Measurements from ENCODE around the gene NADK. TPM values are rescaled to one million over a fixed set of nuclear protein-coding genes. Genes with fewer than 3 reads are reported as not detected.

NADK gene
- total and polyA plus RNA-seq, 2 donors (not counting 1 experiment from before 2014, with no cell fraction given): 149 to 184 TPM

DNA sequence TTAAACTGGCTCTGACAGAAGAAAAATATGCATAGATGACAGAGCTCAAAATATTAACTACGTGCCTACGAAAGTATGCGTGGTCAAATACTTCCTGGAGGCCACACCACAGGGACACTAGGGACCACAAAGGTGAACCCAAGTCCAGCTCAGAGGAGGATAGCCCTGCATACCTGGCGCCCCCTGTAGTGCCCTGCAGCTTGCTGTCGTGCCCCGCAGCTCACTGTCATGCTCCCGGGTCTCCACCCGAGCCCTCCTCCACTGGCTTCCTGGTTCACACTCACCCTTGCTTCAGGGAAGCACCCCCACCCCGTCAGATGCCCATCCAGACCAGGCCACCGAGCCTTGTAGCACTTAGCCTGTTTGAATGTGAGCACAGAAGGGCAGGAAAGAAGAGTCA is 16.7 kb upstream of the NADK start:
- 93% methylated on average over 8 of the region's 10 CpGs for WGBS (ENCODE audit: insufficient coverage)
- Mint-ChIP-seq H3K9me3 (ENCODE audit: insufficient read depth) (no peaks in the 10 kb centered on the region), H3K27me3 (no peaks in the 10 kb centered on the region), H3K4me1 (peaks cover 29% of the 10 kb centered on the region), H3K4me3 (no peak overlapping the region), H3K27ac (no peak overlapping the region)
- peak overlapping the region in 1 of 2 donors; percentile 7 for H3K27ac ChIP-seq (ENCODE audit: low read length in 2 of 2)
- ATAC-seq (ENCODE audit: low read depth): no peak
- H3K4me1 ChIP-seq (ENCODE audit: control insufficient read depth in 2 of 2, insufficient read depth in 2 of 2, low read length in 2 of 2): peaks cover 15 to 24% of the 10 kb centered on the region in 2 donors
- H3K36me3 ChIP-seq (replicated peaks in 1 of 2; ENCODE audit: control extremely low read depth in 1 of 2, control insufficient read depth in 1 of 2, extremely low read depth in 1 of 2, insufficient read depth in 2 of 2, low read length in 1 of 2): peaks cover 5 to 80% of the 10 kb centered on the region in 2 experiments
- CTCF ChIA-PET: interaction anchor here (1.1 to 1.3 kb wide), 3 partner anchors 15 to 111 kb away, joined by 3 to 6 read pairs (median 4); no protein-coding TSS in a partner anchor
- no peak for TF ChIP-seq EZH2 (IDR thresholded peaks at IDR 0.05; ENCODE audit: borderline replicate concordance, insufficient read depth, low read depth, low read length, poor library complexity, severe bottlenecking)
- TF ChIP-seq, protein P1, sequence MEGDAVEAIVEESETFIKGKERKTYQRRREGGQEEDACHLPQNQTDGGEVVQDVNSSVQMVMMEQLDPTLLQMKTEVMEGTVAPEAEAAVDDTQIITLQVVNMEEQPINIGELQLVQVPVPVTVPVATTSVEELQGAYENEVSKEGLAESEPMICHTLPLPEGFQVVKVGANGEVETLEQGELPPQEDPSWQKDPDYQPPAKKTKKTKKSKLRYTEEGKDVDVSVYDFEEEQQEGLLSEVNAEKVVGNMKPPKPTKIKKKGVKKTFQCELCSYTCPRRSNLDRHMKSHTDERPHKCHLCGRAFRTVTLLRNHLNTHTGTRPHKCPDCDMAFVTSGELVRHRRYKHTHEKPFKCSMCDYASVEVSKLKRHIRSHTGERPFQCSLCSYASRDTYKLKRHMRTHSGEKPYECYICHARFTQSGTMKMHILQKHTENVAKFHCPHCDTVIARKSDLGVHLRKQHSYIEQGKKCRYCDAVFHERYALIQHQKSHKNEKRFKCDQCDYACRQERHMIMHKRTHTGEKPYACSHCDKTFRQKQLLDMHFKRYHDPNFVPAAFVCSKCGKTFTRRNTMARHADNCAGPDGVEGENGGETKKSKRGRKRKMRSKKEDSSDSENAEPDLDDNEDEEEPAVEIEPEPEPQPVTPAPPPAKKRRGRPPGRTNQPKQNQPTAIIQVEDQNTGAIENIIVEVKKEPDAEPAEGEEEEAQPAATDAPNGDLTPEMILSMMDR (IDR thresholded peaks at IDR 0.05): no peak
- H3K4me3 ChIP-seq (ENCODE audit: control extremely low read depth in 1 of 5, extremely low read depth in 1 of 5, insufficient read depth in 1 of 5, low read depth in 2 of 5, low read length in 4 of 5): no peak overlapping the region
- H4K20me1 ChIP-seq (ENCODE audit: control insufficient read depth, insufficient read depth, low read length, poor library complexity, severe bottlenecking): peaks cover 61% of the 10 kb centered on the region
- POLR2A ChIA-PET: no interaction called here
- H3K4me2 ChIP-seq (replicated peaks; ENCODE audit: low read depth, low read length, poor library complexity, severe bottlenecking): no peak overlapping the region
- no peak overlapping the region for H3K9ac ChIP-seq (ENCODE audit: low read length)
- intact Hi-C loops (cut with micrococcal nuclease): no loop called here
- no peaks in the 10 kb centered on the region for H3K9me3 ChIP-seq (ENCODE audit: control extremely low read depth in 1 of 3, control insufficient read depth in 2 of 3, insufficient read depth in 1 of 3, low read length in 2 of 3)
- no peak for DNase-seq
- H3K27me3 ChIP-seq (replicated peaks in 1 of 4; ENCODE audit: control extremely low read depth in 1 of 4, control insufficient read depth in 3 of 4, insufficient read depth in 4 of 4, low read length in 3 of 4): no peaks in the 10 kb centered on the region
- H2AFZ ChIP-seq (ENCODE audit: insufficient read depth, low read depth, low read length, poor library complexity, severe bottlenecking): no peak overlapping the region
- peaks cover 95% of the 10 kb centered on the region for H3K79me2 ChIP-seq (ENCODE audit: control insufficient read depth, insufficient read depth, low read length)

DNA sequence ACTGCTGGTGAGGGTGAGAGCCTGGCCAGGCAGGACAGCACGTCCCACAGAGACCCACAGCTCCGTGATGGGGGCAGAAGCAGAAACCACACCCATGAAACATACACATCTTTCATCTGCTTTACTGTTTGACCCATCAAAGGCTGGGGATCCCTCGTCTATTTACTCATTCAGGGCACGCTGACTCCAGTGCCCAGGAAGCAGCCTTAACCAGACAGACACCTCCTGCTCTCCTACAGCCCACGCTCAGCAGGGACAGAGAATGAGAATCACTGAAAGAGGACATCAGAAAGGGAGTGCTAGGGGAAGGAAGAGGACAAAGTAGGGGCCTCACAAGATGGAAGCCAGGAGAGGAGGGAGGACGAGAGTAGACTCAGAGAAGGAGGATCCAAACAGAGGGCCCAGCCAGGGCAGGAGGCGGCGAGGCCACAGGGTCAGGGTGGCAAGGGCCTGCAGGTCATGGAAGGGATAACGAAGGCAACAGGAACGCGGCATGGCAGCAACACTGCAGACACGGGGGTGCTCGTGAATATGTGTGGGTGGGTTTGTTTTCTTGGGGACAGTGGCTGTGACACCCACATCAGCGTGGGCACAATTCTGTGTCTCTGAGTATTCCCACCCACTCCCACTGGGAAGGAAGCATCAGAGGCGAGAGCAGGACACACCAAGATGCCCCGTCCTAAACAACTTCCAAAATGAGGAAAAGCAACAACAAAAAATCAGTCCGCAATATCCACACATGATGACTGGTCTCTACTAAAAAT is 15.4 kb upstream of the NADK start:
- Histone ChIP-seq H3K36me3 (replicated peaks in 1 of 2; ENCODE audit: control extremely low read depth in 1 of 2, control insufficient read depth in 1 of 2, extremely low read depth in 1 of 2, insufficient read depth in 2 of 2, low read length in 1 of 2) (peaks cover 8 to 83% of the 10 kb centered on the region in 2 experiments), H3K4me3 (ENCODE audit: control extremely low read depth in 1 of 5, extremely low read depth in 1 of 5, insufficient read depth in 1 of 5, low read depth in 2 of 5, low read length in 4 of 5) (no peak overlapping the region), H4K20me1 (ENCODE audit: control insufficient read depth, insufficient read depth, low read length, poor library complexity, severe bottlenecking) (peaks cover 72% of the 10 kb centered on the region), H3K27me3 (replicated peaks in 1 of 4; ENCODE audit: control extremely low read depth in 1 of 4, control insufficient read depth in 3 of 4, insufficient read depth in 4 of 4, low read length in 3 of 4) (no peaks in the 10 kb centered on the region), H3K9me3 (ENCODE audit: control extremely low read depth in 1 of 3, control insufficient read depth in 2 of 3, insufficient read depth in 1 of 3, low read length in 2 of 3) (no peaks in the 10 kb centered on the region), H3K4me2 (replicated peaks; ENCODE audit: low read depth, low read length, poor library complexity, severe bottlenecking) (no peak overlapping the region), H3K4me1 (ENCODE audit: control insufficient read depth in 2 of 2, insufficient read depth in 2 of 2, low read length in 2 of 2) (peaks cover 12 to 15% of the 10 kb centered on the region in 2 donors), H3K27ac (ENCODE audit: low read length in 2 of 2) (peak overlapping the region in 1 of 2 donors; percentile 8), H3K79me2 (ENCODE audit: control insufficient read depth, insufficient read depth, low read length) (peaks cover 97% of the 10 kb centered on the region), H2AFZ (ENCODE audit: insufficient read depth, low read depth, low read length, poor library complexity, severe bottlenecking) (no peak overlapping the region), H3K9ac (ENCODE audit: low read length) (no peak overlapping the region)
- intact Hi-C loops (cut with micrococcal nuclease): no loop called here
- no peaks in the 10 kb centered on the region for H3K9me3 Mint-ChIP-seq (ENCODE audit: insufficient read depth)
- H3K27ac Mint-ChIP-seq: peak overlapping the region; percentile 68
- H3K4me3 Mint-ChIP-seq: no peak overlapping the region
- WGBS (ENCODE audit: insufficient coverage): 98% methylated on average over 12 of the region's 17 CpGs
- POLR2A ChIA-PET: interaction anchor here (0.7 kb wide), 1 partner anchor 9 kb away, joined by 3 read pairs; no protein-coding TSS in a partner anchor
- H3K4me1 Mint-ChIP-seq: peaks cover 24% of the 10 kb centered on the region
- TF ChIP-seq EZH2 (IDR thresholded peaks at IDR 0.05; ENCODE audit: borderline replicate concordance, insufficient read depth, low read depth, low read length, poor library complexity, severe bottlenecking): no peak
- TF ChIP-seq, protein P1 (IDR thresholded peaks at IDR 0.05): no peak
- CTCF ChIA-PET: no interaction called here
- DNase-seq (no peak), ATAC-seq (ENCODE audit: low read depth) (no peak)
- no peaks in the 10 kb centered on the region for H3K27me3 Mint-ChIP-seq
